Measurements from ENCODE around the gene SOCS7.
"Not testable (repeated sequence)": the region's sequence is repeated elsewhere in the genome, so short reads cannot be mapped to it uniquely, and the experiment has no call there.

Gene SOCS7

GRCh38 chr17:38435795-38436194, 84.2 kb downstream of the SOCS7 start:
- TF ChIP-seq CTCF (IDR thresholded peaks at IDR 0.05; ENCODE audit: low read depth, low read length, missing control alignments), result no peak
- no peak overlapping the region for H3K4me3 ChIP-seq (ENCODE audit: low read depth, low read length)
- DNase-seq (ENCODE audit: low read depth), result no peak
- in situ Hi-C loops (cut with HindIII; ENCODE audit: low sequenced_read_pairs), result no loop called here

GRCh38 chr17:38436386-38436785, 84.7 kb downstream of the SOCS7 start:
- no peak for TF ChIP-seq CTCF (IDR thresholded peaks at IDR 0.05; ENCODE audit: low read depth, low read length, missing control alignments)
- in situ Hi-C loops (cut with HindIII; ENCODE audit: low sequenced_read_pairs), result no loop called here
- DNase-seq (ENCODE audit: low read depth), result no peak
- no peak overlapping the region for H3K4me3 ChIP-seq (ENCODE audit: low read depth, low read length)

- in situ Hi-C loops (cut with HindIII; ENCODE audit: low sequenced_read_pairs); DNase-seq (ENCODE audit: low read depth); H3K4me3 ChIP-seq (ENCODE audit: low read depth, low read length): not testable (repeated sequence)
Observed at GRCh38 chr17:38437313-38437712, 85.7 kb downstream of the SOCS7 start.

DNA sequence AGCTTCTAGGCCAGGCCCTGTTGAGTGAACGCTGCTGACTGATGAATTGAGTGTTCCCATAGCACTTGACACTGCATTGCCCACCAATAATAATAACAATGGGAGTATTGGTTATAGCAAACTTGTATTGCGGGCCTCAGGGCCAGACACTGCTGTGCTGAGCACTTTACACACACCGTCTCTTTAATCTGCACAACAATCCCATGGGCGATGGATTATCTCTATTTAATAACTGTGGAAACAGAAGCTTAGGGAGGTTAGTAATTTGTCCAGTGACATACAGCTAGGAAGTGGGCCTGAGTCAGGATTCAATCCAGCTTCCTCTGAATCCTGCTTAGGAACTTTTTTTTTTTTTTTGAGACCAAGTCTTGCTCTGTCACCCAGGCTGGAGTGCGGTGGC, 87.8 kb downstream of the SOCS7 start:
- no peak overlapping the region for H3K4me3 ChIP-seq (ENCODE audit: low read depth, low read length)
- in situ Hi-C loops (cut with HindIII; ENCODE audit: low sequenced_read_pairs), result no loop called here
- DNase-seq (ENCODE audit: low read depth), result no peak
- no peak for TF ChIP-seq CTCF (IDR thresholded peaks at IDR 0.05; ENCODE audit: low read depth, low read length, missing control alignments)

DNA sequence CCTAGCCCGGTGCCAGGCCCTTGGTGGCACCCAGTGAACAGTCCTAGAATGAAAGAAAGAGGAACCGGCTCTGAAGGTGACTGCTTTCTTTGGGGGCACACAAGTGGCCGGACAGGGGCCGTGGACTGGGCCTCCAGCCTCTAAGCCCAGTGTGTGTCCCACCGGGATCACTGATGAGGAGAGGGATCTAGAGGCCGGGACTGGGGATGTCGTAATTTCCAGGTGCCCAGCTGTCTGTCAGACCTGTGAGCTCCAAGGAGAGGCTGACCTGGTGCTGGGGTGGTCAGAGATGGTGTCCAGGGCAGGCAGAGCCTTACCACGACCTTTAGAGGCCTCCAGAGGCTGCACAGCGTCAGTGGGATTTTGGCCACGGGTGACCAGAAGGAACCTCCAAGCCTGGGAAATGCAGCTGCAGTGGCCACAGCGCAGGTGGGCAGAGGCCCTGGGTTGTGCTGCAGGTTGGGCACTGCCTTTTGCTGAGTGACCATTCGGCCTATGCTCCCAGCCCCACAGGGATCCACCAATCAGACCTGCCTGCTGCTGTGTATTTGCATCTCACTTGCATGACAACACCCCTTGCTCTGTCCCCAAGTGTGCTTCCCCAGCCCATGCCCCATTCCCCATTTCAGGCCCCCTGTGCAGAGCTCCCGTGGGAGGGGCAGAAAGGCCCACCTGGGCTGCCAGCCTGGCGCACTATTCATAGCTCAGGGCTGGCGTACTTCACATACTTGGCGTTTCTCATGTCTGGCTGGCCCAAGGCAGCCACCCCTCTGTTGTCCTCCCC, 89.2 kb downstream of the SOCS7 start:
- in situ Hi-C loops (cut with HindIII; ENCODE audit: low sequenced_read_pairs), result no loop called here
- H3K4me3 ChIP-seq (ENCODE audit: low read depth, low read length), result no peak overlapping the region
- TF ChIP-seq CTCF (IDR thresholded peaks at IDR 0.05; ENCODE audit: low read depth, low read length, missing control alignments), result no peak
- DNase-seq (ENCODE audit: low read depth), result no peak

DNA sequence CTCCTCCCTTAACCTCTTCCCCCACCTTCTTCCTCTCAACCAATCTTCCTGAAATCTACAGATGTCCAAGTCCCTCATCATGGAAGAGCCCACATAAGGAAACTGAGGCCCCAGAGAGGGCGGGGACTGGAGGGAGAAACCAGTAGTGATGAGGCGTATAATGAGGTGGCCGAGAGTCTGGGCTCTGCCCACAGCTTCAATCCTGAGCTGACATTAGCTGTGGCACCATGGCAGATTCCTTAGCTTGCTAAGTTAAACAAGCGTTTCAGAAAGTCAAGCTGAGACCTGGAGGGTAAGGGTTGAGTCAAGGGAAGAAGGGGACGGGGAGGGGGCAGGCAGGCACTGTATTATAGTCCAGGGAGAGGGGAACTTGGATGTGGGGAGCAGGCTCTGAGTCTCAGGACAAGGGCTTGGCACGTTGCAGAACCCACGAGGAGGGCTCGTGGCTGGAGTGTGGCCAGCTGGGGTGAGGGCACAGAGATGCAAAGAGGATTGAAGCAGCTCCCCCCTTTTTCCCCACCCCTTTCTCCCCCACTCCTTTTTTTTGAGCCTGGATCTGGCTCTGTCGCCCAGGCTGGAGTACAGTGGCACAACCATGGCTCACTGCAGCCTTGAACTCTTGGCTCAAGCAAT, 89.9 kb downstream of the SOCS7 start:
- H3K4me3 ChIP-seq (ENCODE audit: low read depth, low read length), result no peak overlapping the region
- no peak for TF ChIP-seq CTCF (IDR thresholded peaks at IDR 0.05; ENCODE audit: low read depth, low read length, missing control alignments)
- DNase-seq (ENCODE audit: low read depth), result no peak
- in situ Hi-C loops (cut with HindIII; ENCODE audit: low sequenced_read_pairs), result no loop called here

DNA sequence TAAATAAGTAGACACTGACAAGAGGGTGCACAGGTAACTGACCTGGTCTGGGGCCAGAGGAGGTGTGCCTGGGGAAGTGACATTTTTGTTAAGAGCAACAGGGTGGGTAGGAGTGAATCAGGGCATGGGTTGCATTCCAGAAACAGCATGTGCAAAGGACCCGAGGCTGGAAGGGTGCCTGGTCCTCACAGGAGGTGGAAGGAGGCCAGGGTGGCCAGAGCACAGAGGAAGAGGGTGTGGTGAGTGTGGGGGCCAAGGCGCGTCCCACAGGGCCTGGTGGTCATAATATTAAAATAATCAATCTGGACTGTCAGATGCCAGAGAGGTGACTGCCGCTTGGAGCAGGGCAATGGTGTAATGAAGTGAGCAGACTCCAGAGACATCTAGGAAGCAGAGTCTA, 90.9 kb downstream of the SOCS7 start:
- no peak for DNase-seq (ENCODE audit: low read depth)
- in situ Hi-C loops (cut with HindIII; ENCODE audit: low sequenced_read_pairs), result no loop called here
- no peak for TF ChIP-seq CTCF (IDR thresholded peaks at IDR 0.05; ENCODE audit: low read depth, low read length, missing control alignments)
- H3K4me3 ChIP-seq (ENCODE audit: low read depth, low read length), result no peak overlapping the region

Data from astrocyte of the cerebellum (primary cell).